HG02938 (cell line): Measurements from ENCODE around the gene GRM8.
"Not testable (repeated sequence)": the region's sequence is repeated elsewhere in the genome, so short reads cannot be mapped to it uniquely, and the experiment has no call there.

Experiments
- ATAC-seq: cut with Tn5 transposase; IDR thresholded peaks from one replicate; pipeline ENCODE4 v1.9.1; 2021; ENCODE audit warnings: mild to moderate bottlenecking, moderate library complexity; ENCODE audit not compliant: unreplicated experiment

The GRM8 gene

GRCh38 chr7:126686474-126686873, 566.3 kb downstream of the GRM8 start:
- no peak for ATAC-seq

GRCh38 chr7:126685596-126685995, 567.1 kb downstream of the GRM8 start:
- no peak for ATAC-seq

- no peak for ATAC-seq
Measured at GRCh38 chr7:126685018-126685573, 567.6 kb downstream of the GRM8 start.

- no peak for ATAC-seq
Measured at GRCh38 chr7:126682176-126682575, 570.6 kb downstream of the GRM8 start.

GRCh38 chr7:126668762-126669161, 584.0 kb downstream of the GRM8 start:
- not testable (repeated sequence) for ATAC-seq

- ATAC-seq, result no peak
Measured at GRCh38 chr7:126668367-126668752, 584.4 kb downstream of the GRM8 start.

GRCh38 chr7:126667742-126668366, 584.9 kb downstream of the GRM8 start:
- ATAC-seq, result no peak

- ATAC-seq, result no peak
Measured at GRCh38 chr7:126662856-126663255, 589.9 kb downstream of the GRM8 start.

GRCh38 chr7:126659124-126659523, 593.6 kb downstream of the GRM8 start:
- ATAC-seq, result peak; percentile 82

GRCh38 chr7:126658684-126659083, 594.1 kb downstream of the GRM8 start:
- ATAC-seq, result peak; percentile 14

GRCh38 chr7:126657599-126658358, 595.0 kb downstream of the GRM8 start:
- peak; percentile 88 for ATAC-seq

GRCh38 chr7:126657137-126657536, 595.6 kb downstream of the GRM8 start:
- no peak for ATAC-seq

- ATAC-seq, result no peak
Measured at GRCh38 chr7:126656165-126656564, 596.6 kb downstream of the GRM8 start.

GRCh38 chr7:126637538-126637937, 615.2 kb downstream of the GRM8 start:
- no peak for ATAC-seq

- no peak for ATAC-seq
Measured at GRCh38 chr7:126635545-126635944, 617.2 kb downstream of the GRM8 start.

GRCh38 chr7:126608339-126608776, 644.4 kb downstream of the GRM8 start:
- ATAC-seq, result no peak

- ATAC-seq, result no peak
Measured at GRCh38 chr7:126606331-126606730, 646.4 kb downstream of the GRM8 start.

GRCh38 chr7:126605553-126605952, 647.2 kb downstream of the GRM8 start:
- no peak for ATAC-seq

GRCh38 chr7:126605056-126605455, 647.7 kb downstream of the GRM8 start:
- no peak for ATAC-seq

GRCh38 chr7:126589068-126589684, 663.6 kb downstream of the GRM8 start:
- no peak for ATAC-seq

GRCh38 chr7:126578338-126578737, 674.4 kb downstream of the GRM8 start:
- no peak for ATAC-seq
